ENCODE data around the gene ATP6V0A1. TPM values are rescaled to one million over a fixed set of nuclear protein-coding genes. Genes with fewer than 3 reads are reported as not detected.

Gene ATP6V0A1
- polyA plus RNA-seq, 1 donor from 2014 or later = 92.1 TPM

- Histone ChIP-seq H3K4me3 (ENCODE audit: low read length) (no peak overlapping the region), H3K9ac (ENCODE audit: low read length) (no peak overlapping the region), H3K9me3 (ENCODE audit: low read length) (no peaks in the 10 kb centered on the region), H3K27me3 (ENCODE audit: insufficient read depth, low read depth, low read length) (no peaks in the 10 kb centered on the region), H3K27ac (ENCODE audit: low read length) (no peak overlapping the region), H3K4me2 (ENCODE audit: low read length) (no peak overlapping the region), H4K20me1 (ENCODE audit: insufficient read depth) (no peaks in the 10 kb centered on the region), H3F3A (ENCODE audit: insufficient read depth, low read length, poor library complexity, severe bottlenecking) (no peaks in the 10 kb centered on the region), H2AFZ (ENCODE audit: low read depth, low read length) (no peak overlapping the region), H3K36me3 (ENCODE audit: insufficient read depth, low read length) (no peaks in the 10 kb centered on the region), H3K79me2 (replicated peaks; ENCODE audit: insufficient read depth, low read length) (no peaks in the 10 kb centered on the region), H3K9me2 (ENCODE audit: insufficient read depth, low read length) (no peaks in the 10 kb centered on the region)
- TF ChIP-seq TAF1 (IDR thresholded peaks at IDR 0.05; ENCODE audit: low read depth) (no peak), MXI1 (conservative IDR thresholded peaks at IDR 0.05; ENCODE audit: poor library complexity, severe bottlenecking) (no peak), SMC3 (conservative IDR thresholded peaks at IDR 0.05; ENCODE audit: poor library complexity) (no peak), EP300 (conservative IDR thresholded peaks at IDR 0.05; ENCODE audit: poor library complexity, severe bottlenecking) (no peak), RAD21 (conservative IDR thresholded peaks at IDR 0.05) (no peak), REST (IDR thresholded peaks at IDR 0.05; ENCODE audit: borderline replicate concordance) (no peak)
- TF ChIP-seq, protein P1, sequence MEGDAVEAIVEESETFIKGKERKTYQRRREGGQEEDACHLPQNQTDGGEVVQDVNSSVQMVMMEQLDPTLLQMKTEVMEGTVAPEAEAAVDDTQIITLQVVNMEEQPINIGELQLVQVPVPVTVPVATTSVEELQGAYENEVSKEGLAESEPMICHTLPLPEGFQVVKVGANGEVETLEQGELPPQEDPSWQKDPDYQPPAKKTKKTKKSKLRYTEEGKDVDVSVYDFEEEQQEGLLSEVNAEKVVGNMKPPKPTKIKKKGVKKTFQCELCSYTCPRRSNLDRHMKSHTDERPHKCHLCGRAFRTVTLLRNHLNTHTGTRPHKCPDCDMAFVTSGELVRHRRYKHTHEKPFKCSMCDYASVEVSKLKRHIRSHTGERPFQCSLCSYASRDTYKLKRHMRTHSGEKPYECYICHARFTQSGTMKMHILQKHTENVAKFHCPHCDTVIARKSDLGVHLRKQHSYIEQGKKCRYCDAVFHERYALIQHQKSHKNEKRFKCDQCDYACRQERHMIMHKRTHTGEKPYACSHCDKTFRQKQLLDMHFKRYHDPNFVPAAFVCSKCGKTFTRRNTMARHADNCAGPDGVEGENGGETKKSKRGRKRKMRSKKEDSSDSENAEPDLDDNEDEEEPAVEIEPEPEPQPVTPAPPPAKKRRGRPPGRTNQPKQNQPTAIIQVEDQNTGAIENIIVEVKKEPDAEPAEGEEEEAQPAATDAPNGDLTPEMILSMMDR (IDR thresholded peaks at IDR 0.05; ENCODE audit: poor library complexity, severe bottlenecking) = no peak
Observed at GRCh38 chr17:42526031-42526444, 67.4 kb downstream of the ATP6V0A1 start.

- Histone ChIP-seq H3F3A (ENCODE audit: insufficient read depth, low read length, poor library complexity, severe bottlenecking) (no peaks in the 10 kb centered on the region), H3K9me3 (ENCODE audit: low read length) (no peaks in the 10 kb centered on the region), H3K36me3 (ENCODE audit: insufficient read depth, low read length) (no peaks in the 10 kb centered on the region), H2AFZ (ENCODE audit: low read depth, low read length) (no peak overlapping the region), H3K9me2 (ENCODE audit: insufficient read depth, low read length) (no peaks in the 10 kb centered on the region), H3K9ac (ENCODE audit: low read length) (no peak overlapping the region), H3K4me3 (ENCODE audit: low read length) (no peak overlapping the region), H3K4me2 (ENCODE audit: low read length) (no peak overlapping the region), H3K27ac (ENCODE audit: low read length) (no peak overlapping the region), H3K79me2 (replicated peaks; ENCODE audit: insufficient read depth, low read length) (no peaks in the 10 kb centered on the region), H3K27me3 (ENCODE audit: insufficient read depth, low read depth, low read length) (no peaks in the 10 kb centered on the region), H4K20me1 (ENCODE audit: insufficient read depth) (no peaks in the 10 kb centered on the region)
- TF ChIP-seq MXI1 (conservative IDR thresholded peaks at IDR 0.05; ENCODE audit: poor library complexity, severe bottlenecking) (no peak), TAF1 (IDR thresholded peaks at IDR 0.05; ENCODE audit: low read depth) (no peak), POLR2AphosphoS5 (IDR thresholded peaks at IDR 0.05) (no peak), SMC3 (conservative IDR thresholded peaks at IDR 0.05; ENCODE audit: poor library complexity) (no peak), EZH2 (IDR thresholded peaks at IDR 0.05; ENCODE audit: borderline replicate concordance, insufficient read depth, low read length, poor library complexity, severe bottlenecking) (no peak), REST (IDR thresholded peaks at IDR 0.05; ENCODE audit: borderline replicate concordance) (no peak), EP300 (conservative IDR thresholded peaks at IDR 0.05; ENCODE audit: poor library complexity, severe bottlenecking) (no peak), RAD21 (conservative IDR thresholded peaks at IDR 0.05) (no peak)
- TF ChIP-seq, protein P1 (IDR thresholded peaks at IDR 0.05; ENCODE audit: poor library complexity, severe bottlenecking) = no peak
Observed at GRCh38 chr17:42527932-42528331, 69.3 kb downstream of the ATP6V0A1 start.

All from neural cell (in vitro differentiated cells).